Omental fat pad (tissue), 4 donors: ENCODE measurements around the gene ISYNA1. TPM values are rescaled to one million over a fixed set of nuclear protein-coding genes. Genes with fewer than 3 reads are reported as not detected.

Source experiments
- ATAC-seq: fragments of 150-250 bp; one replicate; pipeline ENCODE4 v1.9.1; 2016; ENCODE audit warnings: mild to moderate bottlenecking, moderate library complexity; ENCODE audit not compliant: low FRiP score
- DNase-seq: peaks from one replicate; pipeline ENCODE4 v3.0.0-alpha.2; 2019; ENCODE audit warnings: low spot score
- total RNA-seq, 4 donors: library from RNA; depleted of rRNA; stranded (reverse); fragments of >200 nt; gene quantifications; one replicate each; pipeline ENCODE4 v1.1.0, GENCODE V29; 2016
- TF ChIP-seq, protein P1 (sequence below), 3 donors: fragments of 450-650 bp; IDR thresholded peaks; one replicate each; pipeline ENCODE4 v1.5.1; 2016 to 2017; ENCODE audit warnings: antibody characterized with exemption in 3 of 3, mild to moderate bottlenecking in 3 of 3, moderate library complexity in 2 of 3

The ISYNA1 gene
- total RNA-seq, 4 donors from 2014 or later, result 20.0 to 36.7 (median 29.8) TPM

DNA sequence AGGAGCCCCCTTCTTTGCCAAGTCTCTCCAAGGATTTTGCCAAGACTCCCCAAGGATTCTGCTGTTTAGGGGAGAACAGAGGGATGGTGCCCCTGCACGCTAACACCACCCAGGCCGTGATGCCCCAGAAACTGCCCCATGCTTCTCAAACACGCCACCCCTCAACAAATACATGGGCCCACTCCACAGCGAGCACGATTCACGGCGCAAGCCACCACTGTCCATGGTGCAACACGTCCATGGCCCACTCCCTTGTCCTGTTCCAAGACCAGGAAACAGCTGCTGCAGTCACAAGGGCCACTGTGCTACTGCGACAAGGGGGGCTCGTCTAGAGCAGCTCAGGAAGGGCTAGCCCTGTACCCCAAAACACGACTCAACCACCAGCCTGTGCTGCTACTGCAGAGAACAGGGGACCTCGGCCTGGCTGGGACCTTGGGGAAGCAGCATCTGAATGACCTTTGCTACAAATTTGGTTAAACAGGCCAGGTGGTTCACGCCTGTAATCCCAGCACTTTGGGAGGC lies 36.5 kb upstream of the ISYNA1 start:
- no peak for DNase-seq
- TF ChIP-seq, protein P1, sequence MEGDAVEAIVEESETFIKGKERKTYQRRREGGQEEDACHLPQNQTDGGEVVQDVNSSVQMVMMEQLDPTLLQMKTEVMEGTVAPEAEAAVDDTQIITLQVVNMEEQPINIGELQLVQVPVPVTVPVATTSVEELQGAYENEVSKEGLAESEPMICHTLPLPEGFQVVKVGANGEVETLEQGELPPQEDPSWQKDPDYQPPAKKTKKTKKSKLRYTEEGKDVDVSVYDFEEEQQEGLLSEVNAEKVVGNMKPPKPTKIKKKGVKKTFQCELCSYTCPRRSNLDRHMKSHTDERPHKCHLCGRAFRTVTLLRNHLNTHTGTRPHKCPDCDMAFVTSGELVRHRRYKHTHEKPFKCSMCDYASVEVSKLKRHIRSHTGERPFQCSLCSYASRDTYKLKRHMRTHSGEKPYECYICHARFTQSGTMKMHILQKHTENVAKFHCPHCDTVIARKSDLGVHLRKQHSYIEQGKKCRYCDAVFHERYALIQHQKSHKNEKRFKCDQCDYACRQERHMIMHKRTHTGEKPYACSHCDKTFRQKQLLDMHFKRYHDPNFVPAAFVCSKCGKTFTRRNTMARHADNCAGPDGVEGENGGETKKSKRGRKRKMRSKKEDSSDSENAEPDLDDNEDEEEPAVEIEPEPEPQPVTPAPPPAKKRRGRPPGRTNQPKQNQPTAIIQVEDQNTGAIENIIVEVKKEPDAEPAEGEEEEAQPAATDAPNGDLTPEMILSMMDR (IDR thresholded peaks at IDR 0.05), result no peak

DNA sequence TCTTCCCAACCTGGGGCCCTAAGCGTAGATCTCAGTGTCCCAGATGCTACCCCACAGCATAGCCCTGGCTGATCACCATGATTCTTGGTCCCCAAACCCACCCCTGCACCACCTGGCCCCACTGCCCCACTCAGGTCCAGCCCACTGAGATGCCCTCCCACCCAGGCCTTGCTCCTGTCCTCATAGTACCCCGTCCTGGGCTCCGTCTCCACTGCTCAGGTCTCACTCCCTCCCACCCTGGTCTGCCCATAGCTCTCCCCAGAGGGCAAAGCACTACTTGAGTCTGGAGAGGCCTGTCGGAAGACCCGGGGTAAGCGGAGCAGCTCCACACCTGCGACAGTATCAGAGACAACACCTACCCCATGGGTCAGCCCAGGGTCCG lies 35.8 kb upstream of the ISYNA1 start:
- ATAC-seq (no peak), DNase-seq (no peak)
- TF ChIP-seq, protein P1 (IDR thresholded peaks at IDR 0.05), result no peak

More for the DNA sequence above, 36.5 kb upstream of the ISYNA1 start:
- ATAC-seq, result no peak

DNA sequence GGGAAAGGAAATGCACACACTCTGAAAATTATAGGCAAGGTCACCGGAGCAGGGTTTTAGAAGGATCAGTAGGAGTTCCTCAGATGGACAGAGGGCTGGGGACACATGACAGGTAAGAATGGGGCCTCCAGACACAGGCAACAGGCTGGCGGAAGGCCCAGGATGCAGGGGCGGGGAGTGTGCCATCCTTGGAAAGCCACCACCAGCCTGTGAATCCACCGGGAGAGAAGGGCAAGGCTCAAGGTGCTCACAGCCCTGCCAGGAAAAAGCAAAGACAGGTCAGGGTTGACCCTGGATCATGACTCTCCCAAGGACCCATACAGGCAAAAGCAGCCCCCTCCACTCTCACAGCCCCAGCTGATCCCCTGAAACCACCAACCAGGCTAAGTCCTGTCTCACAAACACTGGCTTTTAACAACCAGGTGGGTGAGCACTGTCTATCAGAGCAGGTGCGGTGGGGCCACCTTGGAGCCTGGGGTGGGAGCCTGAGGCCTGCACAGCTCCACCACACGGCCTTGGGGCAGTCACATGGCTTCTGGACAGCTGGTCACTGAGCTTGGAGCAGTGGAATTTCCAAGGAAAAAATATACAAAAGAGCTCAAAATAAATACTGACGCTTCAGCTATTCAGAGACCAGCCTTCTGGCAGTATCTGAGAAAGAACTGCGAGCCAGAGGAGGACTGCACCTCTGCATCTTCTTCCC lies 35.2 kb upstream of the ISYNA1 start:
- ATAC-seq, result no peak
- TF ChIP-seq, protein P1 (IDR thresholded peaks at IDR 0.05), result no peak
- no peak for DNase-seq

DNA sequence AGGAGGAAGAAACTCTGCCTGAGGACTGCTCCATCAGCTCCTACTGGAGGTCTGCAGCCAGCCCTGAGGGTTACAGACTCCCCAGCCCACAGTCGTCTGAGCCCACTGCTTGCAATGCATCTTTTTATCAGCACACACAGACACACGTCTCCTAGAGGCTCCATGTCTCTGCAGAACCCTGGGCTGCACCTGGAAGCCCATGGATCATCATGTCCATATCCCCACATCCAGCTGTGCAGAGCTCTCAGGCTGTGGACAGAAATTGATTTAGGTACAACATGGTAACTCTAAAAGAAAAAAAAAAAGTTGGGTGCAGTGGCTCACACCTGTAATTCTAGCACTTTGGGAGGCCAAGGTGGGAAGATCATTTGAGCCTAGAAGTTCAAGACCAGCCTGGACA lies 32.9 kb upstream of the ISYNA1 start:
- ATAC-seq (no peak), DNase-seq (no peak)
- TF ChIP-seq, protein P1 (IDR thresholded peaks at IDR 0.05), result no peak

DNA sequence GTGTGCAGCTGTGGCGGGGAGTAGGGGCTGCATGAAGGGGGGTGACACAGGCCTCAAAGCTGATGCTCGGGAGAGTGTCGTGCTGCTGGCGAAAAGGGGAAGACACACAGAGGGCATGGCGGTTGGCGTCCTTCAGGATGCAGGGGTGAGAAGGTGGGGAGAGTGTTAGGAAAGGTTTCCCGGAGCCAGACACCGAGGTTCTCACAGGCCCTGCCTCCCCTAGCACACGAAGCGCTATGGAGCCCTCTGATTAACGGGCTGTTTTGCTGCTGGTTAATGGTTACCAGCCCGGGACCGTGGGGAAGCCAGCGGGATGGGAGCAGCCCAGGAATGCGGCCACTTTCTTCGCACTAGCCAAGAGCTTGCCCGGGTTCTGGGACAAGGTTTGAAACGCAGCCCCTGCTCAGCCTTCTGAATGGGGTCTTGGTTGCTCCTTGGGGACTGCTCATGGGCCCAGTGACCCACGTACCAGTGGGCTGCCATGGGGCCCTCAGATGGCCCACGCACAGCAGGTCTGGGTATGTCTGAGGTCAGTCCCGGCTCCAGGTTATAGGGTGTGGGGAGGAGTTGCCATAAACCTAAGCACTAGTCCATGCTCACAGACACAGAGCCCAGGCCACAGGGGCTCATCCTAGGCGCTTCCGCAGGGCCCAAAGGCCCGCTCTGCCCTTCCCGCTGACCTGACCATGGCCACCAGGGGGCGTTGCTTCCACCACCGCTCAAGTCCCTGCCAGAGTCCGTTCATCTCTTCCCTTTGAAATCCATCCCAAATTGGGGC lies 31.3 kb upstream of the ISYNA1 start:
- TF ChIP-seq, protein P1 (IDR thresholded peaks at IDR 0.05), result peak in 2 of 3 donors; percentile 60 to 67
- ATAC-seq (peak; percentile 26), DNase-seq (peak; percentile 65)

DNA sequence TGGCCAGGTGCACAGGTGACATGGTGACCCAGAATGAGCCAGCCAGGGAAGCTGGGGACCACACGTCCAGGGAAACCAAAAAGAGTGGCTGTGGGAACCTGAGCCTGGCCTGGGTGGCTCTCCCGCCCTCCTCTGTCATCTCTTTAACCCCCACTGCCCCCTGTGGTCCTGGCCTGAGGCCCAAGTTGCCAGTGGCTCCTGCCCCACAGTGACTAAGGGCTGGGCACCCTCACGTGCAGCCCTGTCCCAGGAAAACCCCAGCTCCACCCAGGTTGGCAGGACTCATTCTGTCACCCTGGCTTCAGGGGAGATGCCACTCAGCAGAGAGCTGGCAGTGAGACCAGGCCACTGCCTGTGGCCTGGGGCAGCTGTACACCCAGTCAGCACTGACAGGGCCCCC lies 30.6 kb upstream of the ISYNA1 start:
- ATAC-seq, result no peak
- TF ChIP-seq, protein P1 (IDR thresholded peaks at IDR 0.05), result no peak
- no peak for DNase-seq
